ENCODE results near the gene CMTR1.

DNA sequence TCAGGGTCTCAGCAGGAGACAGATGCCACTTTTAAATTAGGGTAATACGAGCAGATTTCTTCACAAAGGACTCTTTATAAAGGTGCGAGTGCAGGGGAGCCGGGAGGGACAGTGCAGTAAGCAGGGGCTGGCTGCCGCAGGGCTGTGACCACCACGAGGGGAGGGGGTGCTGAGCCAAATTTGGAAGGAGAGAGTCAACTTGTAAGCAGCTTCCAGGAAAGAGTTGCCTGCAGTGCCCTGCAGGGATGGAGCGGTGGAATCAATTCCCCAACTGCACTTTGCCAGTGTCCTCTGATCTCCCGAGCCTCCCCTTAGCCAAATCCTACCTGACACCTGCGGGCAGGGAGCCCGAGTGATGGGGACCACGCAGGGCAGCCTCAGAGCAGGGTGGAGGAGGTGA, 80.6 kb downstream of the CMTR1 start:
- TF ChIP-seq GATA3 (IDR thresholded peaks at IDR 0.05; ENCODE audit: low read depth, low read length) (no peak), GATA2 (IDR thresholded peaks at IDR 0.05; ENCODE audit: low read depth, low read length) (no peak)

Measured in SH-SY5Y (cell line).